GM12801 (cell line): Measurements from ENCODE around the gene DNAH6.

Experiments used
- CTCF ChIP-seq: IDR thresholded peaks from one replicate; pipeline ENCODE4 v1.5.1; 2011; ENCODE audit warnings: control low read depth; ENCODE audit not compliant: insufficient read length; ENCODE audit errors: extremely low read depth

Gene DNAH6

DNA sequence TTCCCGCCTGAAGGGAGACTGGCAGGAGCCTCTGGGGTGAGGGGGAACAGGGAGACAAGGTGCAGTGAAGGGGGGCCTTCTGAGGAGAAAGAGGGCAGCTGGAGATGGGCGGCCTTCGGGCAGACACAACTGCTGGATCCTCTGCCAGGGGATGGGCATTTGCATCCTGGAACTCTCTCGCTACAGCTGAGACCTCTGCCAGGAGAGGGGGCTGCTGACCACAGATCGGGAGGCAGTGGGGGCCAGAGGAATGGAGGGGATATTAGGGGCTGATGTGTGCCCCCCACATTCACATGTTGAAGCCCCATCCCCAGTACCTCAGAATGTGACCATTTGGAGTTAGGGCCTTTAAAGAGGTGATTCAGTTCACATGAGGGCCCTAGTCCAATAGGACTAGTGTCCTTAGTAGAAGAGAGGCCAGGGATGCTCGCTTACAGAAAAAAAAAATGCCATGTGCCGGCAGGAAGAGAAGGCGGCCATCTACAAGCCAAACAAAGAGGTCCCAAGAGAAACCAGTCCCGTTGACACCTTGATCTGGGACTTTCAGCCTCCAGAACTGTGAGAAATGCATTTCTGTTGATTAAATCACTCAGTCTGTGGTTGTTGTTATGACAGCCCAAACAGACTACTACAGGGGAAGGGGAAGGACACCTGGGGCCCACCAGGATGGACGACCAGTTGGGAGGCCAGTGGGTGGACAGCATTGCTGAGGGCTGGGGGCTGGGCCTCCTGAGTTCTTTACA, 314.6 kb downstream of the DNAH6 start:
- no peak for TF ChIP-seq CTCF

DNA sequence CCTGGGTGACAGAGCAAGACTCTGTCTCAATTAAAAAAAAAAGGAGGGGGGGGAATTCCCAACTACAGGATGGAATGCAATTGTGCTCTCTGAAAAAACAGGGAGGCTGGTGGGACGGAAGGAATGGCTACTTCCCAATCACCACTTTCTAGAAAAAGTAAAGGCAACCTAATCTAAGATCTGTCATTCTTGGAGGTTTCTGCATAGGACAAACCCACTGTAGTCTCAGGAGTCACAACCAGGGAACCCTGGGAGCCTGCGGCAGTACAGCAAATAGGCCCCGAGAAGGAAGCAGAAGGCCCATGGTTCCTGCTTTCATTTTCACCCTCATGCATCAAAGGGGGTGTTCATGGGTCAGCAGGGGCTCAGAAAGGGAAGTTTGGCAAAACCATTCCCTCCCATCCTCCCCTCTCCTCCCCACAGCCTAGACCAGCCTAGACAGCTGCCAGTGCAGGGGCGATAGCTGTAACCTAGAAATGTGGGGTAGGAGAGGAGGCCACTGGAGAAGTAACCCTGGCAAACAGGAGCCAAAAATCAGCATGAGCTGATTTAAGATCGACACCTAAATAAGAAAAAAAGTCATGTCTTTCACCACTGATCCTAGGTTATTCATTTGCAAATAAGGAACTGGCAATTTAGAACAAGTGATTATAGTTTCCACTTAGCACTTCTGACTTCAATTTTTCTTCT, 316.6 kb downstream of the DNAH6 start:
- TF ChIP-seq CTCF: no peak

DNA sequence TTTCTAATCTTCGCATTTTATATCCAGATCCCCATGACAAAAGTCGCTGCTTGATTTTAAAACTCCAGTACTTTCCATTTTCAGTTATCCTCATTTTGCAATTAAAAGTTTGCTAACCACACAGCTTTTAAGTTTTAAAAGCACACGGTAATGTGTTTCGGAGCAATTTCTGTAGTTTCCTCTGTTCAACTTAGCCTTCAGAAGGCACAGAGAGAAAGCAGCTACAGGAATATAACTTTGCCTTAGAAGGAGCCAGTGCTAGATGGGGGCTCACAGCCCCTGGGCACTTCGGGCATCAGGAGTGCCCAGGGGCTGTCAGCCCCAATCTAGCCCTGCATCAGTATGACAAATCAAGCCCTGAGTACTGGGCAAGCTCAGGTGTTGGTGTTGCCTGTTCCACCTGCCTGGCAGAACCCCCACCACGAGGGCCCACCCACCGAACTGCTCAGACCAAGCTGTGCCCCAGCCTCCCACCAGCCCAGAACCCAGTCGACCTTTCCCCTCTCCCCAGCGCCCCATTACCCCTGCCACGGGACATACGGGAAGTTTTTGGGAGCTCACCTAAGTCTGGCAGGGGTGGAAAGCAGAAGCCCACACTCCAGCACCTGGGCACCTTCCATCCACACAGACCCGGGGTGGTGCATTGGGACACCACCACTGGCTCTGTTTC, 317.3 kb downstream of the DNAH6 start:
- no peak for TF ChIP-seq CTCF

DNA sequence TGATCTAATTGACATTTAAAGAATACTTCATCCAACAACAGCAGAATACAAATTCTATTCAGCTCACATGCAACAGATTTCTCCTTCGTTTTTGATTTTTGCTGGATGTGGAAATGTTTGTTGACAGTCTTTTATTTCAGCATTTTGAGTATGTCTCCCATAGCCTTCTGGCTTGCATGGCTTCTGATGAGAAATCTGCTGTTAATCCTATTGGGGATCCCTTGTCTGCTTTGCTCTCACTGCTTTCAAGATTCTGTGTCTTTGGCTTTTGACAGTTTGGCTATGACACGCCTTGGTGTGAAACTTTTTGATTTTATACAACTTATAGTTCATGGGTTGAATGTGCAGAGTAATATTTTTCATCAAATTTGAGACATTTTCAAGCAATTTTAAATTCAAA, 319.9 kb downstream of the DNAH6 start:
- no peak for TF ChIP-seq CTCF

DNA sequence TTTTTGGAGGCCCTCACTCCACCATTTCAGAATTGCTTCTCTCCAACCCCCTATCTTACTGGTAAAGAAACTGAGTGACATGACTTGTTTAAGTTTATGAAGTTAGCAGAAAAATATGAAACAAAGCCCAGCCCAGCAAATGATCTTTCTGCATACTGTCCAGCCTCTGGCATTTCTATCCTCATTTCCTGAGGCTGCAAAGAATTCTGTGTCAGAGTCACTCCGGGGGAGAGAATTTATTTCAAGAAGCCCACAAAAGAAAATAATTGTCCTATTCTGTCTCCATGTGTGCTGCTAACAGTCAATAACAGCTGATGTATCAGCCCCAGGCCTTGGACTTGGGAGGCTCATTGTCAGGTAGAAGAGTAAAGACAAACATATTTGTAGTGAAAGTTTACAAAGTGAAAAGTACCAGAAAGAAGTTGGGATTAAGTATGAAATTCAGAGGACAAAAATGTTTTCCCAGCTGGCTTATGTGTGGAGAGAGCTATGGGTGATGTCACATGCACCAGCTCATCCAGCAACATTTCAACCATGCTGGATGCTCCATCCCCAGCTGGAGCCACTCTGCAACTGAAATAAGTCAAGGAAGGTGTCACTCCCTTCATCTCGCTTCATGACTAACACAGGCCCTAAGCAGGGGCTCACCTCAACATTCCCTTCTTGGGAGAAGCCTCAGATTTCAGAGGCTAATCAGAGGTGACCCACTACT, 322.3 kb downstream of the DNAH6 start:
- TF ChIP-seq CTCF: no peak

GRCh38 chr2:84839851-84840250, 323.6 kb downstream of the DNAH6 start:
- TF ChIP-seq CTCF: no peak

DNA sequence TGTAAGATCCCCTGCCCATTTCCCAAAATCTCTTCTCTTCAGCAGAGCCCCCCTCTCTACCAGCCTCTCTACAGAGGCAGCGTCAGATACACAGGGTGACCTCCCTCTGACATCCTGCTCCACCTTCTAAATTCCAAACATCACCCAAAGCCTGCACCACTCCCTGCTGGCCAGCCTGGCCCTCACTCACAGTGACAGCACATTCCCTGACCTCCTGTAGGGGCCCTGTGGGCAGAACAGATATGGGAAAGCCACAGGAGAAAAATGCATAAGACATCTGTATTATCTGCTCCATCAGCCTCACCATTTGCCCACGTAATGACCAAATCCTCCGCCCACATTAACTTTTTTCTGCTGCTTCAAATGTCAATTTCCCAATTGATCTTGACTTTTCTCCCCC, 324.0 kb downstream of the DNAH6 start:
- TF ChIP-seq CTCF: no peak
